ENCODE results near the gene SERP2. TPM values are rescaled to one million over a fixed set of nuclear protein-coding genes. Genes with fewer than 3 reads are reported as not detected.

The SERP2 gene
- total RNA-seq, 1 experiment from 2014 or later = not detected

DNA sequence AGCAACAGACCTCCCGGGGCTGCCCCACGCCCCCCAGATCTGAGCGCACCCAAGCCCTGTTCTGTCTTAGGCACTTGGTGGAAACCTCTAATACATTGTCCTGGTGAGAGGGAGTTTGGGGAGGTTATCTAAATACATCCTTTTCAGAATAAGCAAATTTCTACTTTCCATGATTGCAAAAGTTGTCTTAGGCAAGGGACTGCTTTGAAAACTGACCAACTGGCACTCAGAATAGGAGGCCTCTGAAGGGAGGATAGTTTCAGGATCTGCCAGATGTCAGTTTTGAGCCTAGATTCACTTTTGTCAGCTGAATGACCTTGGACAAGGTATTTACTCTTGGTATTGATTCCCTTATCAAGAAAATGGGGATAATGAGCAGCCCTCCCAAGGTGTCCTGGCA, 11.8 kb downstream of the SERP2 start:
- H3K79me2 ChIP-seq (ENCODE audit: low read length) = no peaks in the 10 kb centered on the region
- no peaks in the 10 kb centered on the region for H3K4me1 ChIP-seq (ENCODE audit: low read length)
- no peaks in the 10 kb centered on the region for H3K27me3 ChIP-seq (ENCODE audit: low read length)
- H2AFZ ChIP-seq (ENCODE audit: low read length) = no peak overlapping the region
- H3K9me3 ChIP-seq (ENCODE audit: low read length) = no peaks in the 10 kb centered on the region
- no peaks in the 10 kb centered on the region for H3K9me2 ChIP-seq (replicated peaks; ENCODE audit: insufficient read depth, low read length)
- H4K20me1 ChIP-seq (ENCODE audit: insufficient read depth, low read depth, low read length) = no peaks in the 10 kb centered on the region
- no peak overlapping the region for H3K27ac ChIP-seq (ENCODE audit: low read length)
- H3K4me2 ChIP-seq (ENCODE audit: low read depth, low read length, poor library complexity, severe bottlenecking) = no peak overlapping the region
- no peak overlapping the region for H3K9ac ChIP-seq (ENCODE audit: low read length)
- no peak for DNase-seq
- no peaks in the 10 kb centered on the region for H3K36me3 ChIP-seq (ENCODE audit: insufficient read depth, low read length)
- H3K4me3 ChIP-seq (ENCODE audit: low read length) = no peak overlapping the region

DNA sequence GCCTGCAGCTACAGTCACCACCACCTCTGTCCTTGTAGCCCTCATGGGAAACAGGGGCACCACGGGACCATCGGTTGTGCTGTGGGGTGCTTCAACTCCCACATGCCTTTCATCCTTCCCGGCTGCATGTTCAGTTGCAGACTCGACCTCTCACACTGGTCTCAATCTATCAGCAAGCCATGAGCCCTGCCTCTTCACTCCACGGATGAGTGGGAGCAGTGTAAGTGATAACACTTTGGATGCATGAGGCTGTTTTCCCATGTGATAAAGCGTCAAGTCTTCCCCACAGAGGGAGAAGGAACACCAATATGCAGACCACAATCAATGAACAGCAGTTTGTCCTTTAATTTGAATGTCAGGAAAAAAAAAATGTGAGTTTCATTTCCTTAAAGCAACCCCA, 12.2 kb downstream of the SERP2 start:
- DNase-seq = no peak
- no peak overlapping the region for H3K4me2 ChIP-seq (ENCODE audit: low read depth, low read length, poor library complexity, severe bottlenecking)

DNA sequence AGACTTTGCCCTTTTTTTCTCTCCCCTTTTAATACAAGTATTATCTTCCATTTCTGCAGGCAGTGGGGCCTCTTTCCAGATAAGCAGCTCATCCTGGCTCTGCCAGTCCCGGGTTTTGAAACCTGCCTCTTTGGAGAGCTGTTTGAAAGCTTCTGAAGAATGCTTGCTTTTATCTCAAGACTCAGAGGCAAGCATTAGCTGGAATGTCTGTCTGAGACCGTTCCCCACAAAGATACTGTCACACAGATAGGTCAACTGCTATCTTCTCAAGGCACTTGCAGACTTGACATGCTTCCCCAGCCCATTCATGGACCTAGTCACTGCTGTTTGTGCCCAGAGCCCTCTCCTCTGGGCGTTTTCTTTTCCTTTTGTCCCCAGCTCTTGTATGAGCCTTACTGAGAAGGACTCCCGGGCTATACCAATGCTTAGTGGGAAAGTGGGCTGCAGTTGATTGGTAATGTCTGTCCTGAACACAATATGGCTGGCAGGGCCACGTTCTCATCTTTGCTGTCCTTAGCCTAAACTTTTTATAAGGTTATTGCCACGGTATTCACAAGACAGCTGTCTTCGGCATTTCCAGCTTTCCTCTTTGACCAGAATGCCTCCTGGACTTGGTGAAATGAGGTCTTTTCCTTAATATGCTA, 13.4 kb downstream of the SERP2 start:
- H3K4me3 ChIP-seq (ENCODE audit: low read length) = no peak overlapping the region
- no peak overlapping the region for H3K27ac ChIP-seq (ENCODE audit: low read length)
- no peaks in the 10 kb centered on the region for H3K79me2 ChIP-seq (ENCODE audit: low read length)
- no peaks in the 10 kb centered on the region for H4K20me1 ChIP-seq (ENCODE audit: insufficient read depth, low read depth, low read length)
- DNase-seq = no peak
- no peak overlapping the region for H3K4me2 ChIP-seq (ENCODE audit: low read depth, low read length, poor library complexity, severe bottlenecking)
- H3K9me2 ChIP-seq (replicated peaks; ENCODE audit: insufficient read depth, low read length) = no peaks in the 10 kb centered on the region
- H3K27me3 ChIP-seq (ENCODE audit: low read length) = no peaks in the 10 kb centered on the region
- H2AFZ ChIP-seq (ENCODE audit: low read length) = no peak overlapping the region
- no peak overlapping the region for H3K9ac ChIP-seq (ENCODE audit: low read length)
- H3K36me3 ChIP-seq (ENCODE audit: insufficient read depth, low read length) = no peaks in the 10 kb centered on the region
- no peaks in the 10 kb centered on the region for H3K9me3 ChIP-seq (ENCODE audit: low read length)
- H3K4me1 ChIP-seq (ENCODE audit: low read length) = no peaks in the 10 kb centered on the region

More for the DNA sequence above, 12.2 kb downstream of the SERP2 start:
- no peaks in the 10 kb centered on the region for H3K9me3 ChIP-seq (ENCODE audit: low read length)
- no peaks in the 10 kb centered on the region for H3K79me2 ChIP-seq (ENCODE audit: low read length)
- no peak overlapping the region for H3K27ac ChIP-seq (ENCODE audit: low read length)
- no peaks in the 10 kb centered on the region for H4K20me1 ChIP-seq (ENCODE audit: insufficient read depth, low read depth, low read length)
- no peaks in the 10 kb centered on the region for H3K27me3 ChIP-seq (ENCODE audit: low read length)
- H3K36me3 ChIP-seq (ENCODE audit: insufficient read depth, low read length) = no peaks in the 10 kb centered on the region
- no peak overlapping the region for H2AFZ ChIP-seq (ENCODE audit: low read length)
- no peaks in the 10 kb centered on the region for H3K4me1 ChIP-seq (ENCODE audit: low read length)
- no peak overlapping the region for H3K9ac ChIP-seq (ENCODE audit: low read length)
- no peak overlapping the region for H3K4me3 ChIP-seq (ENCODE audit: low read length)
- H3K9me2 ChIP-seq (replicated peaks; ENCODE audit: insufficient read depth, low read length) = no peaks in the 10 kb centered on the region

DNA sequence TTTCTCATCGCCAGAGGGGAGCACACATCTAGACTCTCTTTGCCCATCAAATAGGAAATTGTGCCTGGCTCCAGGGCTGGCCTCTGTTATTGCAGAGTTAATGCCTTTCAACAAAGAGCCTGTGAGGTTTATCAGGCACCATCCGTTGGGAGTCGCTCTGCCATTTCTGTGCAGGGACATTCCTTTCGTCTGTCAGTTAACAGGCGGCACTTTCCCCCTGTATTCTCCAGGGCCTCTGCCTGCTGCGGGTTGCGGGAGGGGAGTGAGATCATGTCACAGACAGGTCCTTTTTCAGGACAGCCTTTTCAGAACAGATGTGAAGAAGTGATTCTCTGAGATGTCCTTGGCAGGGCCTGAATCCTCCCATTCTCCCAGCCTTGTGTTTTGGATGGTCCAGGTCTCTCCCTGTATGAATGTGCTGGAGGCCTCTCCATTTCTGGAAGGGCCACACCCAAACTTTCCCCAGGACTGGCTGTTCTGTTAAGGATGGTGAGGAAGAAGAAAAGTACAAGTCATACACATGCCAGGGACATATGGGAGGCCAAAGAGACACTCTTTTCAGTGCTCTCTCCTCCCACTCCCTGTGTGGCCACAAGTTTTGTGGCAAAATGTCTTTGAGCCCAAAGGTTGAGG, 14.9 kb downstream of the SERP2 start:
- Histone ChIP-seq H2AFZ (ENCODE audit: low read length) (no peak overlapping the region), H3K27me3 (ENCODE audit: low read length) (no peaks in the 10 kb centered on the region), H3K4me2 (ENCODE audit: low read depth, low read length, poor library complexity, severe bottlenecking) (no peak overlapping the region)

DNA sequence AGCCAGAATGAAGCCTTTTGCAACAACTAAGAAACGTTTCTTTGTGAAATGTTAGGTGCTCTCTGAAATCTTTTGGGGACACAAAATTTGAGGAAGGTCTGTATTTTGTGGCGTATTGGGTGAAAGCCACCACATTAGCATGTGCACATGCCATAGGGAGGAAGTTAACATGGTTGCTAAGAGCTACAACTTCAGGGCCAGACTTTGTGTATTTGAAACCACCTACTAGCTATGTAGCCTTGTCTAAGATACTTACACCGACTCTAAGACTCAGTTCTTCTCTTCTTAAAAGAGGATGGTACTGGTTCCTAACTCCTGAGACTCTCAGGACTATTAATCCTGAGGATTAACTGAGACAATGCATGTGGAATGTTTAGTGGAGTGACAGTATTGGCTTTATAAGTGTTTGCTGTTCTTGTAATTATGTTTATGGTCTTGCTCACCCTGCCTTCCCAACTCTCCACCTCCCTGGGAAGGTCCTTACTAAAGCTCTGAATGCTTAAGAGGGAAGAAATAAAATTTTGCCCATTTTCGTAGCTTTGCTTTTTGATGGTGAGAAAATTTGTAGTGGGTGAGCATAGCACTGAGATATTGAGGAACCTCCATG, 15.5 kb downstream of the SERP2 start:
- no peaks in the 10 kb centered on the region for H3K4me1 ChIP-seq (ENCODE audit: low read length)
- no peaks in the 10 kb centered on the region for H3K9me3 ChIP-seq (ENCODE audit: low read length)
- no peak overlapping the region for H3K4me3 ChIP-seq (ENCODE audit: low read length)
- no peaks in the 10 kb centered on the region for H3K9me2 ChIP-seq (replicated peaks; ENCODE audit: insufficient read depth, low read length)
- H3K9ac ChIP-seq (ENCODE audit: low read length) = no peak overlapping the region
- H3K27me3 ChIP-seq (ENCODE audit: low read length) = no peaks in the 10 kb centered on the region
- H3K4me2 ChIP-seq (ENCODE audit: low read depth, low read length, poor library complexity, severe bottlenecking) = no peak overlapping the region
- no peaks in the 10 kb centered on the region for H4K20me1 ChIP-seq (ENCODE audit: insufficient read depth, low read depth, low read length)
- H3K27ac ChIP-seq (ENCODE audit: low read length) = no peak overlapping the region
- H3K79me2 ChIP-seq (ENCODE audit: low read length) = no peaks in the 10 kb centered on the region
- no peaks in the 10 kb centered on the region for H3K36me3 ChIP-seq (ENCODE audit: insufficient read depth, low read length)
- no peak overlapping the region for H2AFZ ChIP-seq (ENCODE audit: low read length)
- DNase-seq = no peak

More for the DNA sequence above, 14.9 kb downstream of the SERP2 start:
- Histone ChIP-seq H3K36me3 (ENCODE audit: insufficient read depth, low read length) (no peaks in the 10 kb centered on the region), H3K4me1 (ENCODE audit: low read length) (no peaks in the 10 kb centered on the region), H4K20me1 (ENCODE audit: insufficient read depth, low read depth, low read length) (no peaks in the 10 kb centered on the region), H3K9ac (ENCODE audit: low read length) (no peak overlapping the region), H3K4me3 (ENCODE audit: low read length) (no peak overlapping the region), H3K79me2 (ENCODE audit: low read length) (no peaks in the 10 kb centered on the region), H3K27ac (ENCODE audit: low read length) (no peak overlapping the region), H3K9me2 (replicated peaks; ENCODE audit: insufficient read depth, low read length) (no peaks in the 10 kb centered on the region), H3K9me3 (ENCODE audit: low read length) (no peaks in the 10 kb centered on the region)
- DNase-seq = no peak

DNA sequence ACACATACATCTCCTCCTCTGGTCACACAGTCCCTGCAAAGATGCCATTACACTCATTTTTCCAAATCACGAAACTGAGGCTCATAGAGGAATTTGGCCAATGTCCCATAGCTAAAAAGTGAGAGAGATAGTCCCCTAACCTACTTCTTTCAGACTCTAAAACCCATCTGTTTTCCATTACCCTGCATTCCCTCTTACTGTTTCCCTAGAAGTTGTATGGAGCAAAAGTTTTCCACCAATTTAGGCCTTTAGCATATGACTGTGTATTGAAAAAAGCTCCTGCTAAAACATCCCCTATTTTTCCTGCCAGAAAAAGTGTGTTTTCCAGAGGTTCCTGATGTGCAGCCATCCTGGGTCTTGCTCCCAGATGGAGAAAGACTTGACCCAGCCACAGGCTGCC, 16.3 kb downstream of the SERP2 start:
- Histone ChIP-seq H3K4me1 (ENCODE audit: low read length) (no peaks in the 10 kb centered on the region), H3K36me3 (ENCODE audit: insufficient read depth, low read length) (no peaks in the 10 kb centered on the region), H3K79me2 (ENCODE audit: low read length) (no peaks in the 10 kb centered on the region), H4K20me1 (ENCODE audit: insufficient read depth, low read depth, low read length) (no peaks in the 10 kb centered on the region), H3K27ac (ENCODE audit: low read length) (no peak overlapping the region), H2AFZ (ENCODE audit: low read length) (no peak overlapping the region), H3K9me2 (replicated peaks; ENCODE audit: insufficient read depth, low read length) (no peaks in the 10 kb centered on the region), H3K4me2 (ENCODE audit: low read depth, low read length, poor library complexity, severe bottlenecking) (no peak overlapping the region), H3K9ac (ENCODE audit: low read length) (no peak overlapping the region), H3K27me3 (ENCODE audit: low read length) (no peaks in the 10 kb centered on the region), H3K4me3 (ENCODE audit: low read length) (no peak overlapping the region), H3K9me3 (ENCODE audit: low read length) (no peaks in the 10 kb centered on the region)
- DNase-seq = no peak

DNA sequence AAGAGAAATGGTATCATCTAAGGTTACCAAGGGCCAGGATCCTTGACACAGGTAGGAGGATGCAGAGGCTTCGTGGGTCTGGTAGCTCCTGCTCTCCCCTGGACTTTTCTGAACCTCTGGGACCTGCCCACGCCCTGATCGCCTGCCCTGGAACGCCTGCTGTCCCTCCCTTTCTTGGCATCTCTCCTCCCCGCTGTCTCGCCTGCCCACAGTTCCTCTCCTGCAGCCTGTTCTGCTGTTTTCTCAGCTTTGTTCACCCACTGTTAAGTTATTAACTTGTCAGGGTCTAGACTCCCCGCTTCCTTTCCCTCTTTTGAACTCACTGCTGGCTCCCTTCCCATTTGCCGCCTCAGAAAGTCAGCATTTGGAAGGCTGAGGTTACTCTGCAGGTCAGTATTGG, 19.8 kb downstream of the SERP2 start:
- Histone ChIP-seq H2AFZ (ENCODE audit: low read length) (no peak overlapping the region), H3K9ac (ENCODE audit: low read length) (no peak overlapping the region), H3K79me2 (ENCODE audit: low read length) (no peaks in the 10 kb centered on the region), H4K20me1 (ENCODE audit: insufficient read depth, low read depth, low read length) (no peaks in the 10 kb centered on the region), H3K4me1 (ENCODE audit: low read length) (no peaks in the 10 kb centered on the region), H3K27me3 (ENCODE audit: low read length) (no peaks in the 10 kb centered on the region), H3K9me3 (ENCODE audit: low read length) (no peaks in the 10 kb centered on the region), H3K27ac (ENCODE audit: low read length) (no peak overlapping the region), H3K36me3 (ENCODE audit: insufficient read depth, low read length) (no peaks in the 10 kb centered on the region), H3K4me2 (ENCODE audit: low read depth, low read length, poor library complexity, severe bottlenecking) (no peak overlapping the region), H3K9me2 (replicated peaks; ENCODE audit: insufficient read depth, low read length) (no peaks in the 10 kb centered on the region), H3K4me3 (ENCODE audit: low read length) (no peak overlapping the region)
- DNase-seq = no peak

DNA sequence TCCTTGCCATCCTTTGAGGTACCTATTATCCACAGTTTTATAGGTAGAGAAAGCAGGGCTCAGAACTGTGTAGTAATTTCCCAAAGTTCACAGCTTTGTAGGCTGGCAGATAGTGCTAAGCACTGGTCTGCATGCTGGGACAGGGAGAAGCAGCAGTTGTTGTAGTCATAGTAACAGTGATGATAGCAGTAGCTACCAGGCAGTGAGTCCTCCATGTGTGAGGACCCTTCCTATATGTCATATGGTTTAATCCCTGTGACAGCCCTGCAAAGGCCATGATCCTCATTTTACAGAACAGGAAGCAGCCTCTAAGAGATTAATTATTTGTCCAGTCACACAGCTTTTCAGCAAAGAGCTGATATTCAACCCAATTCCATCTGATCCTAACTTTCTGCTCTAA, 21.0 kb downstream of the SERP2 start:
- H3K4me1 ChIP-seq (ENCODE audit: low read length) = no peaks in the 10 kb centered on the region

More for the DNA sequence above, 21.0 kb downstream of the SERP2 start:
- Histone ChIP-seq H3K4me2 (ENCODE audit: low read depth, low read length, poor library complexity, severe bottlenecking) (no peak overlapping the region), H3K27me3 (ENCODE audit: low read length) (no peaks in the 10 kb centered on the region), H3K9ac (ENCODE audit: low read length) (no peak overlapping the region), H3K9me3 (ENCODE audit: low read length) (no peaks in the 10 kb centered on the region), H3K36me3 (ENCODE audit: insufficient read depth, low read length) (no peaks in the 10 kb centered on the region), H3K27ac (ENCODE audit: low read length) (no peak overlapping the region), H3K9me2 (replicated peaks; ENCODE audit: insufficient read depth, low read length) (no peaks in the 10 kb centered on the region), H2AFZ (ENCODE audit: low read length) (no peak overlapping the region), H3K79me2 (ENCODE audit: low read length) (no peaks in the 10 kb centered on the region), H4K20me1 (ENCODE audit: insufficient read depth, low read depth, low read length) (no peaks in the 10 kb centered on the region), H3K4me3 (ENCODE audit: low read length) (no peak overlapping the region)
- DNase-seq = no peak
